Daoy (cell line): ENCODE measurements around the gene PHLPP1. TPM values are rescaled to one million over a fixed set of nuclear protein-coding genes. Genes with fewer than 3 reads are reported as not detected.

Experiments
- DNase-seq: peaks from one replicate; pipeline ENCODE4 v3.0.0-alpha.2; 2015; ENCODE audit warnings: low read depth
- total RNA-seq: library from RNA; depleted of rRNA; stranded (reverse); fragments of >200 nt; shearing (Covaris generic); gene quantifications from 2 replicates; pipeline ENCODE4 v1.2.3, GENCODE V29; 2014

PHLPP1 gene
- total RNA-seq, 1 experiment from 2014 or later = 2.5 TPM

GRCh38 chr18:62935994-62936393 is 220.7 kb downstream of the PHLPP1 start:
- no peak for DNase-seq

DNA sequence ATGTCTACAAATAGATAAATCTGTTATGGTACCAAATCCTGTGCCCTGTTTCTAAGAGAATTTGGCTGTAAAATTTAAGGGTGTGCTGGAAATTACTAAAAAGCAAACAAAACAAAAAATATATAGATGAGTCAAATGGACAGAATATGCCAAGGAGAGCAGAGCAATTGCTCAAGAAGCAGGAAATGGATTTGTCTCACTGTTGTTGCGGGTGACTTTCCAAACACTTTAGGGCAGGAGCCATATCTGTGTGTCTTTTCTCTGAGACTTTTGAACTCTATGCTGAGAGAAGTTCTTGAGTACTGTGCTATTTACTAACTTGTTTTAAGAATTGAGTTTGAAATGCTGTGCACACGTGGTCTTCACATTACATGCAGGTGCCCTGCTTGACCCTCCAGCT is 221.7 kb downstream of the PHLPP1 start:
- DNase-seq = no peak

DNA sequence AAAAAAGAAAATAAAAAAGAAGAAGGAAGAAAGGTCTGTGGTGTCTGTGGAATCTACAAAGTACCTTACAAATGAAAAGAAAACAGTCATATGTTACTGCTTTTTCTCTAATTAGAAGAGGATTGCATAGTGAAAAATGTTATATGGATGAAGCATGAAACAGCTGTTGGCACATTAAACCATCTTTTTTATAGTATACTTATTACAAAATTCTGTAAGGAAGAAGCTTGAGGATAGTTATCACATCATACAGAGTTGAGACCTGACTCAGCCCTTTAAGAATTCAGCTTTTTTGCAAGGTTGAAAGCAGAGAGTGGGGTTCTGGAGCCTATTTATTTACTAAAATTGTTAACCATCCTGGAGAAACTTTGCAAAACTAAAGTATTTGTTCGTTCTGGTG is 222.7 kb downstream of the PHLPP1 start:
- no peak for DNase-seq

GRCh38 chr18:62938487-62938886 is 223.1 kb downstream of the PHLPP1 start:
- no peak for DNase-seq

- no peak for DNase-seq
Measured at GRCh38 chr18:62939433-62939832, 224.1 kb downstream of the PHLPP1 start.

DNA sequence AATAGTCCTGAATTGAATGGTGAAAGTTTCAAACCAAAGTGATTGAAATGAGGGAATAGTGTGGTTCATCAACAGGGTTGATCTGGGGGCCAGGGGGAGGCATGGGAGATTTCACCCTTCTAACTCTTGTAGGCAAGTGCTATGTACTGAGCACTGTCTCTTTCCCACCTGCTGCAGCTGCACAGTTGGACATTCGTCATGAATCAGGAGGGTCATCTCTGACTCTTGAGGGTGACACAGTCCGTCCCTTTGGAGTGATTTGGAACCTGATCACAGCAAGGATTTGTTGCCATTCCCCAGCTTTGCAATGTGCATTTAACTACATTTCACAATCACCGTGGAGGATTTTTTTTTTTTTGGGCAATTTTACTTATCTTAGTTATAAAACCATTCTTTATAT is 224.6 kb downstream of the PHLPP1 start:
- DNase-seq = no peak

- DNase-seq = no peak
Measured at GRCh38 chr18:62942578-62942977, 227.2 kb downstream of the PHLPP1 start.

DNA sequence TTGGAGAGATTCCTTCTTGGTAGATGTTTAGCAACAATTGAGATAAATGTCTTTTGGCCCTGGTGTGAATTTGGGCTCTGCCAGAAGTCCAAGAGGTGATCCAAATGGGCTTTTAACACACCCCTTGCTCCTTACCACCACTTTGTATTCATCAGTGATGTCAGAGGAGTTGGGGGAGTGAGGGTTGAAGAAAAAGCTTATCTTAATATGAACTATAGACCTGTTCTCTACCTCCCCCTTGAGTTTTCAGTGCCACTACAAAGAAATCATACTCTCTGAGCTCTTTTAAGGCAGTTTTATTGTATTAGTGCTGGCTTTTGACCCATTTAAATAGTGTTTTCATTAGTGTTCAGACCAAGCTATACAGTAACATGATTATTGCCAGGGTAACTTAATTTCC is 229.1 kb downstream of the PHLPP1 start:
- DNase-seq = no peak

GRCh38 chr18:62948788-62949187 is 233.4 kb downstream of the PHLPP1 start:
- no peak for DNase-seq

DNA sequence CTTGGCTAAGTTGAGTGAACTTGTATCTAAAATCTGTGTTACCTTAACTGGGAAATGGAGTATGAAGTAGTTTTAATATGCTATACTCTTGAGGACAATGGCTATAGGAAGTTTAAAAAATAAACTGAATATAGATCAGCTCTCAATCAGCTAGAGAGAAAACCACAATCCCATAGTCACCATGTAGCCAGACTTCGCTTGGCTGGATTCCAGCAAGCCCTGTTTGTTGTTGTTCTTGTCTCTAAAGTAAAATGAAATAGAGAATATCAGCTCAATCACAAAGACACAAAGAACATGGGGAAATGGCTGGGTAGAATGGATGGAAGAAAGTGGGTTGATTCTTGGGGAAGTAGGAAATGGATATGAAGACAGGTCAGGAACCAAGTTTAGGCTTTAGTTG is 234.9 kb downstream of the PHLPP1 start:
- DNase-seq = no peak

DNA sequence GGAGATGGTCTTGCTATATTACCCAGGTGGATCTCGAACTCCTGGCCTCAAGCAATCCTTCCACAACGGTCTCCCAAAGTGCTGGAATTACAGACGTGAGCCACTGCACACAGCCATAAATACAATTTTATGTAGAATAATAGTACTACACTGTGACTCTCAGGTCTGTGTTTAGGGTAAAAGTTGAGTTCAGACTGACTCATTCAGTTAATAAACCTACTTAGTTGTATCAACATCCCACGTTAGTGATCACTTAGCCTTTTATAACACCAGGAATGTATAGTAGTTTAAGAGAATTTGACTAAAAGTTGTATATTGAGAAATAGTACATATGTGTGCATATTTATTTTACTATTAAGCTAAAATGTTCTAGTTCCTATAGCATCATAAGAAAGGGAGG is 237.5 kb downstream of the PHLPP1 start:
- no peak for DNase-seq

GRCh38 chr18:62953663-62954062 is 238.3 kb downstream of the PHLPP1 start:
- DNase-seq = no peak

- DNase-seq = peak; percentile 19
Measured at GRCh38 chr18:62954366-62954765, 239.0 kb downstream of the PHLPP1 start.

DNA sequence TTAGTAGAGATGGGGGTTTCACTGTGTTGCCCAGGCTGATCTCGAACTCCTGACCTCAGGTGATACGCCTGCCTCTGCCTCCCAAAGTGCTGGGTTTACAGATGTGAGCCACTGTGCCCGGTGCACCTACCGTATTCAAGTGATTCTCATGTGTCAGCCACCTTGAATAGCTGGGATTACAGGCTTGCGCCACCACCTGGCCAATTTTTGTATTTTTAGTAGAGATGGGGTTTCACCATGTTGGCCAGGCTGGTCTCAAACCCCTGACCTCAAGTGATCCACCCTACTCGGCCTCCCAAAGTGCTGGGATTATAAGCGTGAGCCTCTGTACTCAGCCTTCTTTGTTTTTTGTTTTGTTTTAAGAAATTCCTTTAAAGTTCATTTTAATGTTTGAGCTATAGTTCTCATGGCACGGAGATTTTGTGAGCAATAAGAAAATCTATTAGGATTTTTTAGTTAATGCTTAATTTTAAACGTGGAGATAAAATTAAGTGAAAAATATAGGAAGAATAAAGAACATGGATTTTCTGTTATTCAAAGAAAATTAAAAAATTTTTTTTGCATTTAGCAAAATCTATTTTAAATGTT is 242.6 kb downstream of the PHLPP1 start:
- DNase-seq = peak; percentile 40

GRCh38 chr18:62959481-62959880 is 244.1 kb downstream of the PHLPP1 start:
- DNase-seq = no peak

- DNase-seq = no peak
Measured at GRCh38 chr18:62963507-62963906, 248.2 kb downstream of the PHLPP1 start.

GRCh38 chr18:62964432-62964831 is 249.1 kb downstream of the PHLPP1 start:
- no peak for DNase-seq

DNA sequence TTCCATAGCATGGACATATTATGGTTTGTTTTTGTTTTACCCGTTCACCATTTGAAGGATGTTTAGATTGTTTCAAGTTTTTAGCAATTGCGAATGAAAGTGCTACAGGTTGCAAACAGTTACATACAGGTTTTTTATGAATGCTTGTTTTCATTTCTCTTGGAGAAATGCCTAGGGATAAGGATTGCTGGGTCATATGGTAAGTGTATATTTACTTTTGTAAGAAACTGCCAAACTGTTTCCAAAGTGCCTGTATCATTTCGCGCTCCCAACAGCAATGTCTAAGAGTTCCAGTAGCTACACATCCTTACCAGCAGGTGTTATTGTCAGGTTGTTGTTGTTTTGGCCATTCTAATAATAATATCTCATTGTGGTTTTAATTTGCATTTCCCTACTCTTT is 251.7 kb downstream of the PHLPP1 start:
- DNase-seq = no peak

GRCh38 chr18:62973689-62974088 is 258.3 kb downstream of the PHLPP1 start:
- no peak for DNase-seq

- no peak for DNase-seq
Measured at GRCh38 chr18:62974388-62974787, 259.0 kb downstream of the PHLPP1 start.

DNA sequence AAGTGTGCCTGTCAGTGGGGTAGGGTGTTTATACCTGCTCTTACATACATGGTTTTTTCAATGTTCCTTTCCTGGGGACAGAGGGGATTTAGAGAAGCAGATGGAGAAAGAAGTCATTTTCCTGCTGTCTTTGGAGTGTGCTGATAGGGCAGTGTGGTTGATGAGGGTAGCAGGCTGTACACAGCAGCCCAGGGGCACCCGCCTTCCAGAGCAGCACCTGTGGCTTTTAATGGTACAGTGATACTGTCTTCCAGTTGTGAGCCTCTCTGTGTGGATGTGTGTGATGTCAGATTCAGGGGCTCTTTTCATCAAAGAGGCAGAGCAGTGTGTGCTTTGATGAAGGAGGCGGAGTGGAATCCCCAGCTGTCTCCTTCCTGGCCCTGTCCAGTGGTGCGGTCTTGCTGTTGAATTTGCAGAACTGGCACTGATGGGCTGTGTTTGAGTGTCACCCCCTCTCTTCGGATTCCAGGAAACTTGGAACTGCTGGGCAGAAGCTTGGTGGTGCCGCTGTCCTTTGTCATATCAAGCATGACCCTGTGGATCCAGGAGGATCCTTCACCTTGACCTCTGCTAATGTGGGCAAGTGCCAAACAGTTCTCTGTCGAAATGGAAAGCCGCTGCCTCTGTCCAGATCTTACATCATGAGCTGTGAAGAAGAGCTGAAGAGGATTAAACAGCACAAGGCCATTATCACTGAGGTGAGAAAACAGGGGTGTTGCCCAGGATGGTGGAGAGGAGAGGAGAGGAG is 259.8 kb downstream of the PHLPP1 start:
- DNase-seq = no peak

DNA sequence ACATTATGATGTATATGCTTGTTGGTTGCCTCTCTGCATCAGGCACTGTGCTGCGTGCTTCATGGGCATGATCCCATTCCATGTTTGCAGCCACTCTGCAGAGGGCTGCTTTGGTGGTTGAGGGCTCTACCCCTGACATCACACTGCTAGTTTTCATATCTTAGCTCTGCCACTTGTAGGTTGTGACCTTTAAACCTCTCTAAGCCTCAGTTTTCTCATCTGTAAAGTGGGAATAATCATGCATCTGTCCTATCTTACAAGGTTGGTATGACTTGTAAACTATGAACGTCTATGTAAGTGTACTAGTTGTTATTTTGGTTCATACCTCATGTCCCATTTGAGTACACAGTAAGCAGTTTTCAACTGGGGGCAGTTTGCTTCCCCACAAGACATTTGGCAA is 260.4 kb downstream of the PHLPP1 start:
- DNase-seq = no peak

DNA sequence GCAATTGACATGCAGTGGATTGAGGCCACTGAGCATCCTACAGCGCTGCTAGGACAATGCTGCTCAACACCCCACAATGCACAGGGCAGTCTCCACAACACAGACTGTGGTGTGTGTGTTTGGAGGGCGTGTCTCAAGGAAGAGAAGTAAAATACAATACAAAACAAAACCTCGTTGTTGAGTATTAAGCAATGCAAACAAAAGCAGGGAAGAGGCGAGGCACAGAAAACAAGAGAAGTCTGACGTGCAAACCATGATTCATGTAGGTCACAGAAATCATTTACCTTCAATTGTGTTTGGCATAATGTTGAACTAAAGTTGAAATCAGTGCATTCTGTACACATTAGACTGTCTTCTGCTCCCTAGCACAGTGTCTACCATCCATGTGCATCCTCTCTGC is 260.9 kb downstream of the PHLPP1 start:
- DNase-seq = no peak

DNA sequence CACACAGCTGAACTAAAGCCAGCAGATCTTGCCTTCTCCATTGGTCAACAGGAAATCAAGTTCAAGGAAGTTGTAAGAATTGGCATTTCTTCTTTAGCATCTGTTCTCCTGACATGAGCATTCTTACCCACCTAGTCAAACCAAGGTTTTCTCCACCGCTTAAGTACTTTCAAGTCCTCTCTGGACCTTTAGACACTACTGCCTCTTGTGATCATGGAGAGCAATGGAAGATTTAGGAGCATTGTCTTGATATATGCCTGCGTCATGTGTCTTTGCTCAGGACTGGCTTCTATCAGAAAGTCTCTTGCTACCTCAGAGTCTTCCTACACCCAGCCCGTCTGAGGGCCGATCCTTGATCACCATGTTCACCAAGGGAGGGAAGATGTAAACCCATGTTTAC is 262.2 kb downstream of the PHLPP1 start:
- DNase-seq = no peak
